GM21390 (cell line): Measurements from ENCODE around the gene ADCY3.

ENCODE experiments used
- ATAC-seq: cut with Tn5 transposase; IDR thresholded peaks from one replicate; pipeline ENCODE4 v1.9.1; 2021; ENCODE audit not compliant: unreplicated experiment

Gene ADCY3

GRCh38 chr2:24906466-24906865 is 13.6 kb downstream of the ADCY3 start:
- no peak for ATAC-seq

- ATAC-seq = no peak
Measured at GRCh38 chr2:24903161-24904103, 16.6 kb downstream of the ADCY3 start.

GRCh38 chr2:24899361-24899910 is 20.6 kb downstream of the ADCY3 start:
- ATAC-seq = no peak

- ATAC-seq = no peak
Measured at GRCh38 chr2:24898122-24899109, 21.6 kb downstream of the ADCY3 start.

GRCh38 chr2:24894750-24895149 is 25.3 kb downstream of the ADCY3 start:
- ATAC-seq = no peak

GRCh38 chr2:24893934-24894333 is 26.1 kb downstream of the ADCY3 start:
- ATAC-seq = no peak

GRCh38 chr2:24892928-24893327 is 27.1 kb downstream of the ADCY3 start:
- ATAC-seq = no peak

- no peak for ATAC-seq
Measured at GRCh38 chr2:24891201-24891600, 28.8 kb downstream of the ADCY3 start.

GRCh38 chr2:24889221-24889620 is 30.8 kb downstream of the ADCY3 start:
- no peak for ATAC-seq

GRCh38 chr2:24888177-24888576 is 31.9 kb downstream of the ADCY3 start:
- ATAC-seq = no peak

GRCh38 chr2:24887307-24887874 is 32.6 kb downstream of the ADCY3 start:
- no peak for ATAC-seq

- ATAC-seq = no peak
Measured at GRCh38 chr2:24886691-24887304, 33.2 kb downstream of the ADCY3 start.

GRCh38 chr2:24886126-24886501 is 33.9 kb downstream of the ADCY3 start:
- ATAC-seq = no peak

GRCh38 chr2:24885221-24886125 is 34.6 kb downstream of the ADCY3 start:
- no peak for ATAC-seq

- ATAC-seq = no peak
Measured at GRCh38 chr2:24883946-24884345, 36.1 kb downstream of the ADCY3 start.

GRCh38 chr2:24881623-24882022 is 38.4 kb downstream of the ADCY3 start:
- no peak for ATAC-seq

- ATAC-seq = no peak
Measured at GRCh38 chr2:24881158-24881557, 38.9 kb downstream of the ADCY3 start.

- no peak for ATAC-seq
Measured at GRCh38 chr2:24878341-24878740, 41.7 kb downstream of the ADCY3 start.

GRCh38 chr2:24877646-24878045 is 42.4 kb downstream of the ADCY3 start:
- ATAC-seq = no peak

GRCh38 chr2:24877067-24877466 is 43.0 kb downstream of the ADCY3 start:
- no peak for ATAC-seq
